OCI-LY7 (cell line): ENCODE results near the gene KEL.

Experiments used
- EZH2phosphoT487 ChIP-seq: fragments of 200-600 bp; sonication (generic); IDR thresholded peaks from 2 replicates; pipeline ENCODE4 v1.6.1; 2018; ENCODE audit warnings: low read depth, borderline replicate concordance, mild to moderate bottlenecking, mixed run types, antibody characterized with exemption, low read length, moderate library complexity, mixed read lengths
- TF ChIP-seq, protein P1 (sequence below): fragments of 200-600 bp; sonication (generic); conservative IDR thresholded peaks from 2 replicates; pipeline ENCODE4 v1.5.1; 2014; ENCODE audit warnings: mild to moderate bottlenecking, antibody characterized with exemption, low read length, moderate library complexity, mixed read lengths

DNA sequence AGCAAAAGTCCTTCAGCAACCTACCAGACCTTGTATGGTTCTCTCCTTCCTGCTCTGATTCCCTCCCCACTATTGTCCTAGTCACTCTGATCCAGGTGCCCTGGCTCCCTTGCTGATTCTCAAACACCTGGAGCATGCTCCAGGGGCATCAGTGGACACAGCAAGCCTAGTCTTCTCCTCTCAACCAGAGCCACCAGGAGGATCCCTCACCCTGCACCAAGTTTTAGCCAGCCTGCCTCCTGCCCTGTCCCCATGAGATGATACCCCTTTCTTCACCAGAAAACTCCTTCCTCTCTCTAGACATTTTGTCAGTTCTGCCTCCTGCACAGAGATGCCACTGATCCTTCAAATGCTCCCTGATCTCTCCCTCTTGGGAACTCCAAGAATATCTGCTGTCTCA lies 11.9 kb downstream of the KEL start:
- TF ChIP-seq, protein P1, sequence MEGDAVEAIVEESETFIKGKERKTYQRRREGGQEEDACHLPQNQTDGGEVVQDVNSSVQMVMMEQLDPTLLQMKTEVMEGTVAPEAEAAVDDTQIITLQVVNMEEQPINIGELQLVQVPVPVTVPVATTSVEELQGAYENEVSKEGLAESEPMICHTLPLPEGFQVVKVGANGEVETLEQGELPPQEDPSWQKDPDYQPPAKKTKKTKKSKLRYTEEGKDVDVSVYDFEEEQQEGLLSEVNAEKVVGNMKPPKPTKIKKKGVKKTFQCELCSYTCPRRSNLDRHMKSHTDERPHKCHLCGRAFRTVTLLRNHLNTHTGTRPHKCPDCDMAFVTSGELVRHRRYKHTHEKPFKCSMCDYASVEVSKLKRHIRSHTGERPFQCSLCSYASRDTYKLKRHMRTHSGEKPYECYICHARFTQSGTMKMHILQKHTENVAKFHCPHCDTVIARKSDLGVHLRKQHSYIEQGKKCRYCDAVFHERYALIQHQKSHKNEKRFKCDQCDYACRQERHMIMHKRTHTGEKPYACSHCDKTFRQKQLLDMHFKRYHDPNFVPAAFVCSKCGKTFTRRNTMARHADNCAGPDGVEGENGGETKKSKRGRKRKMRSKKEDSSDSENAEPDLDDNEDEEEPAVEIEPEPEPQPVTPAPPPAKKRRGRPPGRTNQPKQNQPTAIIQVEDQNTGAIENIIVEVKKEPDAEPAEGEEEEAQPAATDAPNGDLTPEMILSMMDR = no peak
- TF ChIP-seq EZH2phosphoT487 = no peak
